Loucy (cell line): ENCODE measurements around the gene MRPS9.

Experiments used
- H2AFZ ChIP-seq: fragments of 200-600 bp; sonication (generic); 2 replicates; pipeline ENCODE4 v1.6.0; 2016; ENCODE audit warnings: antibody characterized with exemption, mild to moderate bottlenecking, low read length, moderate library complexity
- H3F3A ChIP-seq: fragments of 200-600 bp; 2 replicates; pipeline ENCODE4 v1.6.0; 2016; ENCODE audit warnings: antibody characterized with exemption, low read depth, mild to moderate bottlenecking
- H3K27me3 ChIP-seq: fragments of 200-600 bp; sonication (generic); 2 replicates; pipeline ENCODE4 v1.6.1; 2014; ENCODE audit warnings: low read length, mild to moderate bottlenecking; ENCODE audit not compliant: insufficient read depth, poor library complexity, severe bottlenecking
- H3K36me3 ChIP-seq: fragments of 200-600 bp; sonication (generic); 2 replicates; pipeline ENCODE4 v1.6.1; 2016; ENCODE audit warnings: low read length; ENCODE audit not compliant: insufficient read depth
- H3K4me1 ChIP-seq: fragments of 200-600 bp; sonication (generic); 2 replicates; pipeline ENCODE4 v1.5.1; 2014; ENCODE audit warnings: low read length, mild to moderate bottlenecking; ENCODE audit not compliant: insufficient read depth, poor library complexity, severe bottlenecking
- H3K4me2 ChIP-seq: fragments of 200-600 bp; sonication (generic); 2 replicates; pipeline ENCODE4 v1.6.0; 2014; ENCODE audit warnings: antibody characterized with exemption, low read length, low read depth, mild to moderate bottlenecking; ENCODE audit not compliant: poor library complexity, severe bottlenecking
- H3K4me3 ChIP-seq: fragments of 200-600 bp; sonication (generic); 2 replicates; pipeline ENCODE4 v1.5.1; 2014; ENCODE audit warnings: low read length, mild to moderate bottlenecking, mixed read lengths; ENCODE audit not compliant: poor library complexity, severe bottlenecking
- H3K79me2 ChIP-seq: fragments of 200-600 bp; sonication (generic); 2 replicates; pipeline ENCODE4 v1.6.1; 2014; ENCODE audit warnings: low read length; ENCODE audit not compliant: insufficient read depth
- H3K9ac ChIP-seq: fragments of 200-600 bp; sonication (generic); 2 replicates; pipeline ENCODE4 v1.6.0; 2014; ENCODE audit warnings: mild to moderate bottlenecking, low read depth, low read length, moderate library complexity; ENCODE audit not compliant: poor library complexity, severe bottlenecking
- H3K9me2 ChIP-seq: fragments of 200-600 bp; sonication (generic); replicated peaks from 2 replicates; pipeline ENCODE4 v1.6.1; 2016; ENCODE audit warnings: low read depth, low read length, mixed read lengths
- H3K9me3 ChIP-seq: fragments of 200-600 bp; sonication (generic); 2 replicates; pipeline ENCODE4 v1.6.1; 2014; ENCODE audit warnings: mild to moderate bottlenecking, antibody characterized with exemption, low read length, low read depth; ENCODE audit not compliant: insufficient read depth
- H4K20me1 ChIP-seq: fragments of 200-600 bp; sonication (generic); 2 replicates; pipeline ENCODE4 v1.6.0; 2014; ENCODE audit warnings: antibody characterized with exemption, low read length, mild to moderate bottlenecking; ENCODE audit not compliant: insufficient read depth, poor library complexity, severe bottlenecking
- EZH2phosphoT487 ChIP-seq: fragments of 200-600 bp; IDR thresholded peaks from 2 replicates; pipeline ENCODE4 v1.6.1; 2018; ENCODE audit warnings: antibody characterized with exemption, mild to moderate bottlenecking, moderate library complexity, borderline replicate concordance
- TF ChIP-seq, protein P1 (sequence below): fragments of 200-600 bp; sonication (generic); conservative IDR thresholded peaks from 2 replicates; pipeline ENCODE4 v1.5.1; 2014; ENCODE audit warnings: mild to moderate bottlenecking, antibody characterized with exemption, low read length

The MRPS9 gene

DNA sequence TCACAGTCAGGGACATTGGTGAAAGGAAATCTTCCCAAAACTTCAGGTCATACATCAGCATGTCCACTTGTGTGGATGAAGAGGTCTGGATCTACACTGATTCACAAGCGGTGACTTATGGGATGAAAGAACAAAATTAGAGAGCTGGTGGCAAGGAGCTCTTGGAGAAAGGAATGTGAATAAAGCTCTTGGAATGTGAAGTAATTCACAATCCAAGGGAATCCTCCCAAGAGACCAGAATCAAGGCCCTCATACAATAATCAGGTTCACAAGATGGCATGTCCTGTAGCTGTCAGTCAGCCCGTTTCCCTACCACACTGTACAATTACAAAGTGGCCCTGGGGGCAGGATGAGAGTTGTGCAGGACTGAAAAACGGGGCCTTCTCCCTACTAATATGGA, 96.2 kb downstream of the MRPS9 start:
- Histone ChIP-seq H4K20me1 (no peaks in the 10 kb centered on the region), H2AFZ (no peak overlapping the region), H3K9ac (no peak overlapping the region), H3K27me3 (no peaks in the 10 kb centered on the region), H3K4me1 (peaks cover 7% of the 10 kb centered on the region), H3K9me2 (no peaks in the 10 kb centered on the region), H3K9me3 (no peaks in the 10 kb centered on the region), H3K4me2 (no peak overlapping the region), H3K36me3 (no peaks in the 10 kb centered on the region), H3K4me3 (no peak overlapping the region), H3F3A (no peaks in the 10 kb centered on the region), H3K79me2 (no peaks in the 10 kb centered on the region)
- TF ChIP-seq, protein P1, sequence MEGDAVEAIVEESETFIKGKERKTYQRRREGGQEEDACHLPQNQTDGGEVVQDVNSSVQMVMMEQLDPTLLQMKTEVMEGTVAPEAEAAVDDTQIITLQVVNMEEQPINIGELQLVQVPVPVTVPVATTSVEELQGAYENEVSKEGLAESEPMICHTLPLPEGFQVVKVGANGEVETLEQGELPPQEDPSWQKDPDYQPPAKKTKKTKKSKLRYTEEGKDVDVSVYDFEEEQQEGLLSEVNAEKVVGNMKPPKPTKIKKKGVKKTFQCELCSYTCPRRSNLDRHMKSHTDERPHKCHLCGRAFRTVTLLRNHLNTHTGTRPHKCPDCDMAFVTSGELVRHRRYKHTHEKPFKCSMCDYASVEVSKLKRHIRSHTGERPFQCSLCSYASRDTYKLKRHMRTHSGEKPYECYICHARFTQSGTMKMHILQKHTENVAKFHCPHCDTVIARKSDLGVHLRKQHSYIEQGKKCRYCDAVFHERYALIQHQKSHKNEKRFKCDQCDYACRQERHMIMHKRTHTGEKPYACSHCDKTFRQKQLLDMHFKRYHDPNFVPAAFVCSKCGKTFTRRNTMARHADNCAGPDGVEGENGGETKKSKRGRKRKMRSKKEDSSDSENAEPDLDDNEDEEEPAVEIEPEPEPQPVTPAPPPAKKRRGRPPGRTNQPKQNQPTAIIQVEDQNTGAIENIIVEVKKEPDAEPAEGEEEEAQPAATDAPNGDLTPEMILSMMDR: no peak
- no peak for TF ChIP-seq EZH2phosphoT487

GRCh38 chr2:105135436-105135835, 97.6 kb downstream of the MRPS9 start:
- Histone ChIP-seq H3K79me2 (no peaks in the 10 kb centered on the region), H3F3A (no peaks in the 10 kb centered on the region), H2AFZ (no peak overlapping the region), H3K36me3 (no peaks in the 10 kb centered on the region), H3K4me2 (no peak overlapping the region), H3K9me3 (no peaks in the 10 kb centered on the region), H3K4me1 (no peaks in the 10 kb centered on the region), H3K27me3 (no peaks in the 10 kb centered on the region), H3K4me3 (no peak overlapping the region), H4K20me1 (no peaks in the 10 kb centered on the region), H3K9ac (no peak overlapping the region), H3K9me2 (no peaks in the 10 kb centered on the region)
- TF ChIP-seq, protein P1: no peak
- TF ChIP-seq EZH2phosphoT487: no peak

DNA sequence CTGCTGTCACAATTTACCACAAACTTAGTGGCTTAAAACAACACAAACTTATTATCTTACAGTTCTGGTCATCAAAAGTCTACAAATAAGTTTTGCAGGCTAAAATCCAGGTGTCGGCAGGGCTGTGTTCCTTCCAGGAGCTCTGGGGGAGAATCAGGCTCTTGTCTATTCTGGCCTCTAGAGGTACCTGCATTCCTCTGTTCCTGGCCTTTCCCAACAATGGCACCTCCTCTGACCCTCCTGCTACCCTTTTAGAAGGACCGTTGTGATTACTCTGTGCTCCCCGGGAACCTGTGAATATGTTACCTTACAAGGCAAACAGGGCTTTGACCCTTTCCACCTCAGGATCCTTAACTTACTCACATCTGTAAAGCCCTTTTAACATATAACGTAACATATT, 98.5 kb downstream of the MRPS9 start:
- Histone ChIP-seq H3K4me1 (no peaks in the 10 kb centered on the region), H3K9me2 (no peaks in the 10 kb centered on the region), H3K36me3 (no peaks in the 10 kb centered on the region), H4K20me1 (no peaks in the 10 kb centered on the region), H3K79me2 (no peaks in the 10 kb centered on the region), H3K9me3 (no peaks in the 10 kb centered on the region), H3K9ac (no peak overlapping the region), H3K4me2 (no peak overlapping the region), H3F3A (no peaks in the 10 kb centered on the region), H3K27me3 (no peaks in the 10 kb centered on the region), H2AFZ (no peak overlapping the region), H3K4me3 (no peak overlapping the region)
- TF ChIP-seq, protein P1: no peak
